Motor neuron (in vitro differentiated cells): Measurements from ENCODE around the gene LAMA2. TPM values are rescaled to one million over a fixed set of nuclear protein-coding genes. Genes with fewer than 3 reads are reported as not detected.
"Not testable (repeated sequence)": the region's sequence is repeated elsewhere in the genome, so short reads cannot be mapped to it uniquely, and the experiment has no call there.

ENCODE experiments used
- ATAC-seq, 8 experiments: fragments of 200-7000 bp; cut with Tn5 transposase; replicated peaks in 6 of 8; 2 replicates each; pipeline ENCODE4 v1.8.0; 2021; ENCODE audit warnings: mild to moderate bottlenecking in 8 of 8, moderate library complexity in 8 of 8
- H3K27ac ChIP-seq, 2 donors: fragments of 250-450 bp; sonication (Bioruptor Pico); 2 replicates each; pipeline ENCODE4 v1.9.0; 2021; ENCODE audit warnings: antibody characterized with exemption in 2 of 2, mild to moderate bottlenecking in 2 of 2, moderate library complexity in 1 of 2
- H3K4me1 ChIP-seq, 2 donors: fragments of 250-450 bp; sonication (Bioruptor Pico); replicated peaks in 1 of 2; 2 replicates each; pipeline ENCODE4 v1.6.1; 2021; ENCODE audit warnings: antibody characterized with exemption in 2 of 2, mild to moderate bottlenecking in 2 of 2, moderate library complexity in 1 of 2
- H3K4me3 ChIP-seq, 5 donors: fragments of 250-450 bp; sonication (Bioruptor Pico); 2 replicates each; pipeline ENCODE4 v1.9.0; 2021; ENCODE audit warnings: antibody characterized with exemption in 5 of 5, mild to moderate bottlenecking in 5 of 5, moderate library complexity in 4 of 5
- WGBS, 10 experiments: fragments of 450-650 bp; shearing (Covaris generic); methylation state at CpG; one replicate each; pipeline ENCODE4 v1.0.0; 2022; 5-methylcytosine and 5-hydroxymethylcytosine counted together
- in situ Hi-C, 9 experiments: fragments of 400-800 bp; cut with MboI; loops; one replicate each; pipeline ENCODE4 v1.15.0; 2021; ENCODE audit warnings: low sequenced_read_pairs in 9 of 9, low pct_unique_long_range_greater_than_20kb in 2 of 9; ENCODE audit not compliant: unreplicated experiment in 9 of 9
- total RNA-seq, 8 experiments: library from RNA; unstranded; fragments of 300-600 nt; gene quantifications; 2 replicates each; pipeline versions ENCODE4 v1.2.3 to v1.2.4, GENCODE V29; 2022

The LAMA2 gene
- total RNA-seq, 8 experiments from 2014 or later: 0.52 to 232 (median 5.1) TPM

GRCh38 chr6:129073051-129073450 is 190.1 kb downstream of the LAMA2 start:
- no peak overlapping the region for H3K4me3 ChIP-seq
- H3K27ac ChIP-seq: no peak overlapping the region
- in situ Hi-C loops: no loop called here
- ATAC-seq: no peak
- WGBS, 10 experiments: 72 to 100% (median 96%) methylated on average over 2 of the region's 2 CpGs
- no peaks in the 10 kb centered on the region for H3K4me1 ChIP-seq

GRCh38 chr6:129073691-129074395 is 190.9 kb downstream of the LAMA2 start:
- no peak overlapping the region for H3K4me3 ChIP-seq
- no peak for ATAC-seq
- in situ Hi-C loops: no loop called here
- no peaks in the 10 kb centered on the region for H3K4me1 ChIP-seq
- H3K27ac ChIP-seq: no peak overlapping the region
- WGBS, 10 experiments: 6 to 100% (median 81%) methylated on average over 1 to 3 of the region's 3 CpGs

GRCh38 chr6:129084406-129084805 is 201.5 kb downstream of the LAMA2 start:
- ATAC-seq: no peak
- in situ Hi-C loops: no loop called here
- Histone ChIP-seq H3K27ac (no peak overlapping the region), H3K4me3 (no peak overlapping the region), H3K4me1 (no peaks in the 10 kb centered on the region)

GRCh38 chr6:129088481-129088880 is 205.5 kb downstream of the LAMA2 start:
- ATAC-seq, H3K4me1 ChIP-seq, H3K27ac ChIP-seq, in situ Hi-C loops, H3K4me3 ChIP-seq: not testable (repeated sequence)
- WGBS, 10 experiments: no CpG with 5 or more reads among the region's 26 CpGs

- 75 to 100% (median 83%) methylated on average over 1 of the region's 1 CpG; no CpG with 5 or more reads in 4 of the 10 experiments for WGBS, 10 experiments
- no peak overlapping the region for H3K27ac ChIP-seq
- ATAC-seq: no peak
Measured at GRCh38 chr6:129089357-129089756, 206.4 kb downstream of the LAMA2 start.

GRCh38 chr6:129094147-129094546 is 211.2 kb downstream of the LAMA2 start:
- no peak overlapping the region for H3K27ac ChIP-seq
- H3K4me1 ChIP-seq: peaks cover 0 to 8% of the 10 kb centered on the region in 2 donors
- in situ Hi-C loops: no loop called here
- peak in 2 of 8 experiments; percentile 31 to 40 for ATAC-seq
- H3K4me3 ChIP-seq: no peak overlapping the region
- WGBS, 10 experiments: 0 to 100% (median 66%) methylated on average over 1 to 3 of the region's 3 CpGs

More at GRCh38 chr6:129089357-129089756, 206.4 kb downstream of the LAMA2 start:
- in situ Hi-C loops: no loop called here
- H3K4me3 ChIP-seq: no peak overlapping the region
- peaks cover 0 to 5% of the 10 kb centered on the region in 2 donors for H3K4me1 ChIP-seq

- peak in 3 of 8 experiments; percentile 74 to 87 (median 80) for ATAC-seq
- Histone ChIP-seq H3K4me1 (peaks cover 0 to 8% of the 10 kb centered on the region in 2 donors), H3K4me3 (no peak overlapping the region), H3K27ac (no peak overlapping the region)
- 80 to 100% (median 100%) methylated on average over 1 to 2 of the region's 3 CpGs; no CpG with 5 or more reads in 2 of the 10 experiments for WGBS, 10 experiments
- in situ Hi-C loops: no loop called here
Measured at GRCh38 chr6:129096651-129097290, 213.8 kb downstream of the LAMA2 start.

GRCh38 chr6:129098061-129098553 is 215.2 kb downstream of the LAMA2 start:
- WGBS, 10 experiments: 80 to 100% (median 87%) methylated on average over 1 to 9 of the region's 9 CpGs; no CpG with 5 or more reads in 1 of the 10 experiments
- ATAC-seq: no peak

GRCh38 chr6:129099696-129100095 is 216.8 kb downstream of the LAMA2 start:
- Histone ChIP-seq H3K4me1 (no peaks in the 10 kb centered on the region), H3K4me3 (no peak overlapping the region), H3K27ac (no peak overlapping the region)
- in situ Hi-C loops: no loop called here
- no peak for ATAC-seq

More at GRCh38 chr6:129098061-129098553, 215.2 kb downstream of the LAMA2 start:
- peaks cover 0 to 8% of the 10 kb centered on the region in 2 donors for H3K4me1 ChIP-seq
- H3K4me3 ChIP-seq: no peak overlapping the region
- in situ Hi-C loops: no loop called here
- no peak overlapping the region for H3K27ac ChIP-seq

GRCh38 chr6:129100164-129100563 is 217.2 kb downstream of the LAMA2 start:
- H3K4me3 ChIP-seq: no peak overlapping the region
- 83 to 100% (median 100%) methylated on average over 1 of the region's 1 CpG; no CpG with 5 or more reads in 2 of the 10 experiments for WGBS, 10 experiments
- no peak overlapping the region for H3K27ac ChIP-seq
- H3K4me1 ChIP-seq: no peaks in the 10 kb centered on the region
- in situ Hi-C loops: no loop called here
- ATAC-seq: no peak

GRCh38 chr6:129102741-129103140 is 219.8 kb downstream of the LAMA2 start:
- no peaks in the 10 kb centered on the region for H3K4me1 ChIP-seq
- H3K27ac ChIP-seq: no peak overlapping the region
- in situ Hi-C loops: no loop called here
- 63 to 100% (median 96%) methylated on average over 1 to 4 of the region's 4 CpGs; no CpG with 5 or more reads in 1 of the 10 experiments for WGBS, 10 experiments
- peak in 1 of 8 experiments; percentile 43 for ATAC-seq
- H3K4me3 ChIP-seq: no peak overlapping the region

- Histone ChIP-seq H3K4me1 (no peaks in the 10 kb centered on the region), H3K27ac (no peak overlapping the region), H3K4me3 (no peak overlapping the region)
- WGBS, 10 experiments: 56 to 100% (median 87%) methylated on average over 1 of the region's 1 CpG; no CpG with 5 or more reads in 2 of the 10 experiments
- in situ Hi-C loops: no loop called here
- no peak for ATAC-seq
Measured at GRCh38 chr6:129104131-129104530, 221.2 kb downstream of the LAMA2 start.

- ATAC-seq: no peak
- Histone ChIP-seq H3K27ac (no peak overlapping the region), H3K4me3 (no peak overlapping the region), H3K4me1 (no peaks in the 10 kb centered on the region)
- in situ Hi-C loops: no loop called here
- 80 to 100% (median 100%) methylated on average over 1 of the region's 1 CpG; no CpG with 5 or more reads in 6 of the 10 experiments for WGBS, 10 experiments
Measured at GRCh38 chr6:129104560-129104959, 221.6 kb downstream of the LAMA2 start.
